Endothelial cell of umbilical vein (primary cell): Measurements from ENCODE around the gene APOBEC3F. TPM values are rescaled to one million over a fixed set of nuclear protein-coding genes. Genes with fewer than 3 reads are reported as not detected.
"Not testable (repeated sequence)": the region's sequence is repeated elsewhere in the genome, so short reads cannot be mapped to it uniquely, and the experiment has no call there.

ENCODE experiments used
- BruUV-seq: library from RNA; stranded (reverse); fragments of 400-500 nt; replicated peaks from 2 replicates; lab custom pipeline; 2021; lab: Mats Ljungman, UMichigan
- CTCF ChIA-PET: fragments of 300-600, 350-600 bp; sonication (Branson Sonifier 250); formaldehyde crosslinking; loops from one replicate; lab custom pipeline; 2021; ENCODE audit warnings: antibody characterized with exemption, inconsistent platforms; lab: Charles Lee
- POLR2A ChIA-PET: fragments of 300-600, 350-600 bp; sonication (Branson Sonifier 250); formaldehyde crosslinking; loops from one replicate; lab custom pipeline; 2021; ENCODE audit warnings: antibody characterized with exemption, inconsistent platforms; lab: Charles Lee
- DNase-seq: peaks from one replicate; pipeline ENCODE4 v3.0.0-alpha.2; 2011; ENCODE audit warnings: low read depth, low spot score
- FAIRE-seq: peaks from 2 replicates; lab custom pipeline; 2011; peaks lifted over from hg19 to GRCh38; lab: Jason Lieb, UNC
- H2AFZ ChIP-seq: 2 replicates; pipeline ENCODE4 v1.6.0; 2012; ENCODE audit warnings: low read depth, low read length, control low read depth, inconsistent platforms
- H3K27ac ChIP-seq: 2 replicates; pipeline ENCODE4 v1.5.1; 2011; ENCODE audit warnings: low read depth, mild to moderate bottlenecking, control low read depth, low read length, moderate library complexity; ENCODE audit not compliant: insufficient read depth
- H3K27me3 ChIP-seq, 2 experiments: 2 replicates each; pipeline versions ENCODE4 v1.6.0 to v1.6.1; 2011; ENCODE audit warnings: low read length in 2 of 2, mixed read lengths in 1 of 2; ENCODE audit not compliant: control insufficient read depth in 2 of 2, insufficient read depth in 2 of 2
- H3K36me3 ChIP-seq, 2 experiments: 2 replicates in 1 of 2; 3 replicates in 1 of 2; pipeline ENCODE4 v1.5.1; 2011; ENCODE audit warnings: low read length in 2 of 2, mild to moderate bottlenecking in 1 of 2, moderate library complexity in 1 of 2; ENCODE audit not compliant: control insufficient read depth in 2 of 2, insufficient read depth in 2 of 2; ENCODE audit errors: extremely low read depth in 1 of 2
- H3K4me1 ChIP-seq: 3 replicates; pipeline ENCODE4 v1.5.1; 2011; ENCODE audit warnings: mild to moderate bottlenecking, low read length; ENCODE audit not compliant: control insufficient read depth, insufficient read depth; ENCODE audit errors: extremely low read depth
- H3K4me2 ChIP-seq: 2 replicates; pipeline ENCODE4 v1.6.1; 2011; ENCODE audit warnings: low read length, control low read depth, mixed read lengths; ENCODE audit not compliant: insufficient read depth
- H3K4me3 ChIP-seq, 3 experiments: fragments of 200-600 bp in 1 of 3; sonication (generic), shearing (Covaris generic) in 1 of 3; replicated peaks in 1 of 3; 2 replicates each; pipeline ENCODE4 v1.5.1; 2011 to 2016; ENCODE audit warnings: control low read depth in 3 of 3, low read length in 3 of 3, mild to moderate bottlenecking in 2 of 3, inconsistent platforms in 1 of 3, low read depth in 1 of 3, moderate library complexity in 1 of 3; ENCODE audit not compliant: insufficient read depth in 1 of 3
- H3K79me2 ChIP-seq: 2 replicates; pipeline ENCODE4 v1.6.0; 2012; ENCODE audit warnings: low read length, inconsistent platforms; ENCODE audit not compliant: control insufficient read depth, insufficient read depth
- H3K9ac ChIP-seq: replicated peaks from 2 replicates; pipeline ENCODE3; 2011; ENCODE audit warnings: low read length, control low read depth; ENCODE audit not compliant: insufficient read depth; ENCODE audit errors: extremely low read depth
- H3K9me1 ChIP-seq: replicated peaks from 3 replicates; pipeline ENCODE4 v1.6.0; 2011; ENCODE audit warnings: mild to moderate bottlenecking, low read length; ENCODE audit not compliant: control insufficient read depth, insufficient read depth; ENCODE audit errors: extremely low read depth
- H3K9me3 ChIP-seq: replicated peaks from 2 replicates; pipeline ENCODE4 v1.5.1; 2012; ENCODE audit warnings: low read length, inconsistent platforms; ENCODE audit not compliant: control insufficient read depth, insufficient read depth
- H4K20me1 ChIP-seq: replicated peaks from 2 replicates; pipeline ENCODE3; 2011; ENCODE audit warnings: mild to moderate bottlenecking, low read length; ENCODE audit not compliant: control insufficient read depth, insufficient read depth; ENCODE audit errors: extremely low read depth
- POLR2AphosphoS5 ChIP-seq: IDR thresholded peaks from 2 replicates; pipeline ENCODE4 v1.6.1; 2012; ENCODE audit warnings: low read depth, mild to moderate bottlenecking, control low read depth, low read length, moderate library complexity; ENCODE audit not compliant: insufficient read depth
- dilution Hi-C: fragments of 300-500 bp; cut with MboI; formaldehyde crosslinking; loops from one replicate; pipeline ENCODE4 v1.15.0; 2019; ENCODE audit warnings: low sequenced_read_pairs; ENCODE audit not compliant: extremely low pct_ligation_motif_present
- intact Hi-C: fragments of 100-400 bp; cut with micrococcal nuclease; formaldehyde crosslinking; loops from one replicate; pipeline ENCODE4 v1.10.0; 2022
- polyA plus RNA-seq, 4 experiments: library from polyadenylated mRNA; depleted of rRNA in 3 of 4; stranded (reverse) in 3 of 4; unstranded in 1 of 4; fragments of >200 nt; gene quantifications; 2 replicates each; pipeline versions ENCODE4 v1.2.1 to v1.2.3, GENCODE V29; 2011 to 2012; ENCODE audit warnings: missing spikeins in 1 of 4
- total RNA-seq: library from RNA; stranded (reverse); gene quantifications from 2 replicates; pipeline ENCODE4 v1.2.3, GENCODE V29; 2021

Gene APOBEC3F
- total and polyA plus RNA-seq, 2 donors (not counting 3 experiments of a cell fraction or from before 2014, with no cell fraction given): 10.2 to 11.0 TPM

DNA sequence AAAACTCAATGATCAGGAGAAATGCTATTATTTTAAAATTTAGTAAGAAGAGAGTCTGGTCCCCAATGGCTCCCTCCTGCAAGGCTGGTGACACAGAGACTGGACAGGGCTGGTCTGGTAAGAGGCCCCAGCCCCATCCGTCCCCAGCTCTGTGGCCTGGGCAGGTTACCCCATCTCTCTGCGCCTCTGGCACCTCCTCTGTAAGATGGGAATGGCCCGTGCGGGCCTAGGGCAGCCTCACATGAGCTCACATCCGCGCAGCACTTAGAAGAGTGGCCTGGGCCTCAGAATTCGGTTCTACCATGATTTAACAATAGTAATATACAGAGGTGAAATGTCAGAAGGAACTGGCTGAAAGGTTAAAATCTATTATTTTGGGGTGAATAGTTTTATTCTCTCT lies 1.2 kb downstream of the APOBEC3F start:
- ChIA-PET CTCF (interaction anchor here (1.1 kb wide), 1 partner anchor 13 kb away, joined by 3 read pairs; no protein-coding TSS in a partner anchor), POLR2A (no interaction called here)
- H4K20me1 ChIP-seq: no peaks in the 10 kb centered on the region
- peaks cover 4% of the 10 kb centered on the region for H3K79me2 ChIP-seq
- DNase-seq (no peak), FAIRE-seq (no peak)
- H3K4me1 ChIP-seq: peaks cover 2% of the 10 kb centered on the region
- no peak overlapping the region for H3K4me2 ChIP-seq
- dilution Hi-C loops: no loop called here
- intact Hi-C loops: no loop called here
- no peaks in the 10 kb centered on the region for H3K27me3 ChIP-seq
- no peak overlapping the region for H3K9ac ChIP-seq
- H2AFZ ChIP-seq: no peak overlapping the region
- H3K4me3 ChIP-seq: no peak overlapping the region
- no peak for TF ChIP-seq POLR2AphosphoS5
- H3K9me3 ChIP-seq: no peaks in the 10 kb centered on the region
- H3K36me3 ChIP-seq: no peaks in the 10 kb centered on the region
- no TSS peak for BruUV-seq
- H3K27ac ChIP-seq: no peak overlapping the region
- no peaks in the 10 kb centered on the region for H3K9me1 ChIP-seq

DNA sequence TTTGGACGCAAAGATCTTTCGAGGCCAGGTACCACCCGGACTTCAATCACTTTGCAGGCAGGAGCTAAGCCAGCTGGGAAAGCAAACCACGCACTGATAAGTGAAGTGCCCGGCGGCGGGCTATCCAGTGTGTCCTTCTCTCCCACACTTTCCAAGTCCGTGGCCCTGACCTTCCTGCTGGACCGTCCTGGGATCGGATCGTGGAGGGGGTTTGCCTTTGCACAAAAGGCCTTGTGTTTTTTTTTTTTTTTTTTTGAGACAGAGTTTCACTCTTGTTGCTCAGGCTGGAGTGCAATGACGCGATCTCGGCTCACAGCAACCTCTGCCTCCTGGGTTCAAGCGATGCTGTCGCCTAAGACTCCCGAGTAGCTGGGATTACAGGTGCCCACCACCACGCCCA lies 2.4 kb downstream of the APOBEC3F start:
- H3K9me3 ChIP-seq, H3K36me3 ChIP-seq, H3K4me3 ChIP-seq, H3K9ac ChIP-seq, H3K27ac ChIP-seq, H3K27me3 ChIP-seq, BruUV-seq, dilution Hi-C loops, H4K20me1 ChIP-seq, intact Hi-C loops, H2AFZ ChIP-seq, H3K4me1 ChIP-seq, FAIRE-seq, H3K79me2 ChIP-seq, DNase-seq, H3K9me1 ChIP-seq, POLR2A ChIA-PET, H3K4me2 ChIP-seq: not testable (repeated sequence)
- CTCF ChIA-PET: interaction anchor here (1.1 kb wide), 1 partner anchor 12 kb away, joined by 3 read pairs; no protein-coding TSS in a partner anchor

DNA sequence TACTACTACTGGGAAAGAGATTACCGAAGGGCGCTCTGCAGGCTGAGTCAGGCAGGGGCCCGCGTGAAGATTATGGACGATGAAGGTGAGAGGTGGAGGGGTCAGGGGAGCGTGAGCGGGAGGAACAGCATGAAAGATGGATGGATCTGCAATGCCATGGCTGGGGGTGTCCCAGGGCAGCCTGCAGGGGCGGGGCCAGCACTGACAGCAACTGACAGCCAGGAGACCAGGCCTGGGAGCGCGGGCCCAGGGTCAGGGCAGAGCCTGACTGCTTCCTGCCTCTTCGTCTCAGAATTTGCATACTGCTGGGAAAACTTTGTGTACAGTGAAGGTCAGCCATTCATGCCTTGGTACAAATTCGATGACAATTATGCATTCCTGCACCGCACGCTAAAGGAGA lies 4.5 kb downstream of the APOBEC3F start:
- H3K36me3 ChIP-seq, DNase-seq, H3K27ac ChIP-seq, H3K4me2 ChIP-seq, POLR2A ChIA-PET, H4K20me1 ChIP-seq, H3K79me2 ChIP-seq, H3K27me3 ChIP-seq, H2AFZ ChIP-seq, FAIRE-seq, H3K9me1 ChIP-seq, BruUV-seq, H3K4me1 ChIP-seq, CTCF ChIA-PET, intact Hi-C loops, dilution Hi-C loops, H3K9me3 ChIP-seq, H3K4me3 ChIP-seq, H3K9ac ChIP-seq: not testable (repeated sequence)

DNA sequence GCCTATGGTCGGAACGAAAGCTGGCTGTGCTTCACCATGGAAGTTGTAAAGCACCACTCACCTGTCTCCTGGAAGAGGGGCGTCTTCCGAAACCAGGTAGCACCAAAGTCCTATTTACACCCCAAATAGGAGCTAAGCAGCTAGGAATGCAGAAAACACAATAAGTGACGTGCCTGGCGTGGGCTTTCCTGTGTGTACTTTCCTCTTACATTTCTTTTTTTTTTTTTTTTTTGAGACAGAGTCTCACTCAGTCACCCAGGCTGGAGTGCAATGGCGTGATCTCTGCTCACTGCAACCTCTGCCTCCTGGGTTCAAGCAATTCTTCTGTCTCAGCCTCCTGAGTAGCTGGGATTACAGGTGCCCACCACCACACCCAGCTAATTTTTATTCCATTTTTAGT lies 8.8 kb downstream of the APOBEC3F start:
- BruUV-seq, POLR2A ChIA-PET, H3K9me3 ChIP-seq, H3K4me3 ChIP-seq, H2AFZ ChIP-seq, H3K79me2 ChIP-seq, dilution Hi-C loops, intact Hi-C loops, H3K4me1 ChIP-seq, DNase-seq, H3K9me1 ChIP-seq, H3K36me3 ChIP-seq, FAIRE-seq, H3K27ac ChIP-seq, H3K9ac ChIP-seq, H3K27me3 ChIP-seq, H3K4me2 ChIP-seq, H4K20me1 ChIP-seq: not testable (repeated sequence)
- CTCF ChIA-PET: interaction anchor here (0.6 to 1.0 kb wide), 3 partner anchors 11 to 283 kb away, joined by 3 to 4 read pairs (median 3); no protein-coding TSS in a partner anchor
